HUES64 (cell line): ENCODE data around the gene HCFC1.

Source experiments
- H3K27ac ChIP-seq: 2 replicates; pipeline ENCODE4 v1.7.0; 2013; ENCODE audit warnings: low read depth, low read length, inconsistent platforms
- H3K27me3 ChIP-seq: 2 replicates; pipeline ENCODE4 v1.6.1; 2013; ENCODE audit warnings: mild to moderate bottlenecking, low read length; ENCODE audit not compliant: insufficient read depth
- H3K36me3 ChIP-seq: 2 replicates; pipeline ENCODE4 v1.6.1; 2013; ENCODE audit warnings: mild to moderate bottlenecking, low read length; ENCODE audit not compliant: insufficient read depth
- H3K4me1 ChIP-seq: 2 replicates; pipeline ENCODE4 v1.6.1; 2013; ENCODE audit warnings: mild to moderate bottlenecking, low read length, moderate library complexity; ENCODE audit not compliant: insufficient read depth
- H3K4me3 ChIP-seq: 2 replicates; pipeline ENCODE4 v1.5.1; 2013; ENCODE audit warnings: mild to moderate bottlenecking, low read length, moderate library complexity
- H3K9ac ChIP-seq: 2 replicates; pipeline ENCODE4 v1.6.1; 2013; ENCODE audit warnings: mild to moderate bottlenecking, low read depth, low read length
- H3K9me3 ChIP-seq: 2 replicates; pipeline ENCODE4 v1.6.1; 2013; ENCODE audit warnings: low read depth, low read length; ENCODE audit not compliant: insufficient read depth
- WGBS: fragments of 150-250, 120-280 bp; methylation state at CpG from one replicate; pipeline ENCODE4 v1.1.7; 2013; ENCODE audit warnings: missing lambda C conversion rate; 5-methylcytosine and 5-hydroxymethylcytosine counted together

Gene HCFC1

GRCh38 chrX:153944800-153945150 lies 26.8 kb downstream of the HCFC1 start:
- H3K27ac ChIP-seq = no peak overlapping the region
- H3K36me3 ChIP-seq = peaks cover 14% of the 10 kb centered on the region
- H3K9me3 ChIP-seq = no peaks in the 10 kb centered on the region
- H3K9ac ChIP-seq = no peak overlapping the region
- H3K27me3 ChIP-seq = no peaks in the 10 kb centered on the region
- 0 out of 2 replicates have a peak, but pooled peaks cover 5% of the 10 kb centered on the region for H3K4me1 ChIP-seq
- 0 out of 2 replicates have a peak overlapping the region, but pooled peaks have one; percentile 36 for H3K4me3 ChIP-seq
- WGBS = 34% methylated on average over 6 of the region's 6 CpGs

- peaks cover 9% of the 10 kb centered on the region; the same call in 1 of the 2 replicates for H3K36me3 ChIP-seq
- 0 out of 2 replicates have a peak, but pooled peaks cover 5% of the 10 kb centered on the region for H3K4me1 ChIP-seq
- H3K9me3 ChIP-seq = no peaks in the 10 kb centered on the region
- H3K9ac ChIP-seq = no peak within 1 kb of the TSS
- no peak within 1 kb of the TSS for H3K27ac ChIP-seq
- no peaks in the 10 kb centered on the region for H3K27me3 ChIP-seq
- 27% methylated on average over 30 of the region's 31 CpGs for WGBS
- H3K4me3 ChIP-seq = peak within 1 kb of the TSS; percentile 36
Observed at GRCh38 chrX:153944140-153944799, 27.3 kb downstream of the HCFC1 start, which contains the start of gene RENBP. TSS of gene RENBP (minus strand) at chrX:153944643. CDS start at chrX:153944610, 33 bp downstream.

GRCh38 chrX:153941336-153942252 lies 30.0 kb downstream of the HCFC1 start:
- Histone ChIP-seq H3K4me1 (no peaks in the 10 kb centered on the region), H3K9me3 (no peaks in the 10 kb centered on the region), H3K9ac (no peak overlapping the region), H3K27me3 (no peaks in the 10 kb centered on the region), H3K27ac (peak overlapping the region; percentile 56; the same call in 1 of the 2 replicates), H3K36me3 (no peaks in the 10 kb centered on the region), H3K4me3 (peak overlapping the region; percentile 20; the same call in 1 of the 2 replicates)
- WGBS = 17% methylated on average over 16 of the region's 23 CpGs

GRCh38 chrX:153939573-153939972 lies 32.0 kb downstream of the HCFC1 start:
- H3K9me3 ChIP-seq = no peaks in the 10 kb centered on the region
- H3K36me3 ChIP-seq = no peaks in the 10 kb centered on the region
- H3K4me3 ChIP-seq = no peak overlapping the region
- H3K4me1 ChIP-seq = no peaks in the 10 kb centered on the region
- H3K27ac ChIP-seq = no peak overlapping the region
- 47% methylated on average over 7 of the region's 7 CpGs for WGBS
- H3K27me3 ChIP-seq = no peaks in the 10 kb centered on the region
- H3K9ac ChIP-seq = no peak overlapping the region

GRCh38 chrX:153938226-153938786 lies 33.3 kb downstream of the HCFC1 start:
- H3K4me3 ChIP-seq = no peak overlapping the region
- H3K27me3 ChIP-seq = no peaks in the 10 kb centered on the region
- H3K9ac ChIP-seq = no peak overlapping the region
- 95% methylated on average over 10 of the region's 10 CpGs for WGBS
- no peaks in the 10 kb centered on the region for H3K4me1 ChIP-seq
- no peak overlapping the region for H3K27ac ChIP-seq
- no peaks in the 10 kb centered on the region for H3K9me3 ChIP-seq
- no peaks in the 10 kb centered on the region for H3K36me3 ChIP-seq

- Histone ChIP-seq H3K27ac (no peak overlapping the region), H3K4me3 (no peak overlapping the region), H3K9ac (no peak overlapping the region), H3K36me3 (peaks cover 10% of the 10 kb centered on the region; the same call in 1 of the 2 replicates), H3K9me3 (no peaks in the 10 kb centered on the region), H3K27me3 (no peaks in the 10 kb centered on the region), H3K4me1 (no peaks in the 10 kb centered on the region)
- WGBS = 94% methylated on average over 2 of the region's 3 CpGs
Observed at GRCh38 chrX:153937056-153937455, 34.6 kb downstream of the HCFC1 start.

- WGBS = 15% methylated on average over 19 of the region's 32 CpGs
- no peaks in the 10 kb centered on the region for H3K4me1 ChIP-seq
- H3K27ac ChIP-seq = no peak overlapping the region
- peak overlapping the region; percentile 49 for H3K4me3 ChIP-seq
- no peaks in the 10 kb centered on the region for H3K27me3 ChIP-seq
- no peaks in the 10 kb centered on the region for H3K9me3 ChIP-seq
- H3K9ac ChIP-seq = no peak overlapping the region
- peaks cover 26% of the 10 kb centered on the region for H3K36me3 ChIP-seq
Observed at GRCh38 chrX:153935326-153935851, 36.2 kb downstream of the HCFC1 start.

- Histone ChIP-seq H3K4me3 (peak within 1 kb of the TSS; percentile 75), H3K9me3 (no peaks in the 10 kb centered on the region), H3K9ac (peak within 1 kb of the TSS; percentile 81), H3K36me3 (peaks cover 32% of the 10 kb centered on the region), H3K4me1 (no peaks in the 10 kb centered on the region), H3K27ac (no peak within 1 kb of the TSS), H3K27me3 (no peaks in the 10 kb centered on the region)
- WGBS = under 1% methylated on average over 74 of the region's 87 CpGs
Observed at GRCh38 chrX:153934762-153935325, 36.8 kb downstream of the HCFC1 start, which contains the start of gene NAA10. TSS of gene NAA10 (minus strand) at chrX:153935037. CDS start at chrX:153934904, 133 bp downstream.

- Histone ChIP-seq H3K36me3 (peaks cover 37% of the 10 kb centered on the region), H3K9me3 (no peaks in the 10 kb centered on the region), H3K4me3 (peak overlapping the region; percentile 75), H3K27me3 (no peaks in the 10 kb centered on the region), H3K27ac (no peak overlapping the region), H3K9ac (peak overlapping the region; percentile 81), H3K4me1 (no peaks in the 10 kb centered on the region)
- 7% methylated on average over 33 of the region's 33 CpGs for WGBS
Observed at GRCh38 chrX:153934148-153934761, 37.4 kb downstream of the HCFC1 start.

- 61% methylated on average over 6 of the region's 7 CpGs for WGBS
Observed at GRCh38 chrX:153933748-153934147, 37.9 kb downstream of the HCFC1 start.

More at GRCh38 chrX:153933748-153934147, 37.9 kb downstream of the HCFC1 start:
- Histone ChIP-seq H3K4me3 (peak overlapping the region; percentile 75), H3K27me3 (no peaks in the 10 kb centered on the region), H3K9ac (peak overlapping the region; percentile 81; the same call in 1 of the 2 replicates), H3K4me1 (no peaks in the 10 kb centered on the region), H3K9me3 (no peaks in the 10 kb centered on the region), H3K36me3 (peaks cover 37% of the 10 kb centered on the region), H3K27ac (no peak overlapping the region)
